GM19463 (cell line): ENCODE results near the gene BRME1.

ENCODE experiments used
- ATAC-seq: cut with Tn5 transposase; IDR thresholded peaks from one replicate; pipeline ENCODE4 v1.9.1; 2021; ENCODE audit warnings: mild to moderate bottlenecking, moderate library complexity; ENCODE audit not compliant: unreplicated experiment

The BRME1 gene

GRCh38 chr19:13847407-13848339, 58.2 kb downstream of the BRME1 start:
- ATAC-seq, result no peak

- ATAC-seq, result peak; percentile 67
These were observed 59.1 kb downstream of the BRME1 start for GRCh38 chr19:13846557-13847406.

GRCh38 chr19:13844130-13844631, 61.7 kb downstream of the BRME1 start:
- ATAC-seq, result no peak

- no peak for ATAC-seq
These were observed 62.6 kb downstream of the BRME1 start for GRCh38 chr19:13843104-13843921.

- ATAC-seq, result no peak
These were observed 63.4 kb downstream of the BRME1 start for GRCh38 chr19:13842291-13843103.

GRCh38 chr19:13841962-13842290, 64.0 kb downstream of the BRME1 start:
- no peak for ATAC-seq

- no peak for ATAC-seq
These were observed 64.6 kb downstream of the BRME1 start for GRCh38 chr19:13841086-13841961.

- ATAC-seq, result no peak
These were observed 65.4 kb downstream of the BRME1 start for GRCh38 chr19:13840305-13841085.

- ATAC-seq, result no peak
These were observed 66.0 kb downstream of the BRME1 start for GRCh38 chr19:13839938-13840304.

- ATAC-seq, result peak; percentile 38
These were observed 66.6 kb downstream of the BRME1 start for GRCh38 chr19:13839130-13839937.

GRCh38 chr19:13838435-13839129, 67.3 kb downstream of the BRME1 start:
- no peak for ATAC-seq

- no peak for ATAC-seq
These were observed 69.9 kb downstream of the BRME1 start for GRCh38 chr19:13835791-13836723.

- ATAC-seq, result no peak
These were observed 71.5 kb downstream of the BRME1 start for GRCh38 chr19:13834244-13835069.

- peak; percentile 85 for ATAC-seq
These were observed 72.3 kb downstream of the BRME1 start for GRCh38 chr19:13833330-13834243.
